OCI-M2 (cell line): ENCODE measurements around the gene OR3A3.

Source experiments
- DNase-seq: peaks from one replicate; lab custom pipeline; 2025; ENCODE audit not compliant: unreplicated experiment; lab: John Stamatoyannopoulos, UW

The OR3A3 gene

GRCh38 chr17:3471599-3471998, 60.4 kb downstream of the OR3A3 start, which contains the start of gene SPATA22:
TSS of gene SPATA22 (minus strand) at chr17:3471819. CDS start at chr17:3469325, 2,494 bp downstream.
- DNase-seq, result no peak

- no peak for DNase-seq
Measured at GRCh38 chr17:3472137-3472536, 61.0 kb downstream of the OR3A3 start.
